HG02973 (cell line): ENCODE data around the gene SPPL2B.
"Not testable (repeated sequence)": the region's sequence is repeated elsewhere in the genome, so short reads cannot be mapped to it uniquely, and the experiment has no call there.

ENCODE experiments used
- ATAC-seq: cut with Tn5 transposase; IDR thresholded peaks from one replicate; pipeline ENCODE4 v1.9.1; 2021; ENCODE audit warnings: moderate library complexity; ENCODE audit not compliant: unreplicated experiment

The SPPL2B gene

GRCh38 chr19:2328401-2329148 is at the start of gene SPPL2B, which contains the start of gene LSM7:
Gene SPPL2B, plus strand, starts transcription at chr19:2328684. Its CDS starts 26 bp downstream, at chr19:2328710.
Gene LSM7, minus strand, starts transcription at chr19:2328586. Its CDS starts 20 bp downstream, at chr19:2328566.
- ATAC-seq = no peak

- ATAC-seq = no peak
Measured at GRCh38 chr19:2280633-2281264, 47.7 kb upstream of the SPPL2B start.

GRCh38 chr19:2281265-2282061 is 47.0 kb upstream of the SPPL2B start:
- ATAC-seq = not testable (repeated sequence)

- ATAC-seq = no peak
Measured at GRCh38 chr19:2282062-2282861, 46.2 kb upstream of the SPPL2B start, which contains the start of gene PEAK3. Gene PEAK3, minus strand, starts transcription at chr19:2282175. Its CDS starts 1,244 bp downstream, at chr19:2280931.

GRCh38 chr19:2282862-2283237 is 45.6 kb upstream of the SPPL2B start:
- no peak for ATAC-seq

- ATAC-seq = no peak
Measured at GRCh38 chr19:2283835-2284507, 44.5 kb upstream of the SPPL2B start.

- ATAC-seq = no peak
Measured at GRCh38 chr19:2286402-2287140, 41.9 kb upstream of the SPPL2B start.

- ATAC-seq = no peak
Measured at GRCh38 chr19:2287585-2288337, 40.7 kb upstream of the SPPL2B start.

GRCh38 chr19:2288338-2288817 is 40.1 kb upstream of the SPPL2B start:
- no peak for ATAC-seq

- ATAC-seq = no peak
Measured at GRCh38 chr19:2288818-2289713, 39.4 kb upstream of the SPPL2B start.

GRCh38 chr19:2289714-2290435 is 38.6 kb upstream of the SPPL2B start:
- ATAC-seq = no peak

GRCh38 chr19:2290441-2291184 is 37.9 kb upstream of the SPPL2B start:
- ATAC-seq = no peak

GRCh38 chr19:2291185-2291751 is 37.2 kb upstream of the SPPL2B start:
- ATAC-seq = no peak

GRCh38 chr19:2294687-2295335 is 33.7 kb upstream of the SPPL2B start:
- no peak for ATAC-seq

- no peak for ATAC-seq
Measured at GRCh38 chr19:2296141-2296540, 32.3 kb upstream of the SPPL2B start.
